ENCODE results near the gene ABHD8.

DNA sequence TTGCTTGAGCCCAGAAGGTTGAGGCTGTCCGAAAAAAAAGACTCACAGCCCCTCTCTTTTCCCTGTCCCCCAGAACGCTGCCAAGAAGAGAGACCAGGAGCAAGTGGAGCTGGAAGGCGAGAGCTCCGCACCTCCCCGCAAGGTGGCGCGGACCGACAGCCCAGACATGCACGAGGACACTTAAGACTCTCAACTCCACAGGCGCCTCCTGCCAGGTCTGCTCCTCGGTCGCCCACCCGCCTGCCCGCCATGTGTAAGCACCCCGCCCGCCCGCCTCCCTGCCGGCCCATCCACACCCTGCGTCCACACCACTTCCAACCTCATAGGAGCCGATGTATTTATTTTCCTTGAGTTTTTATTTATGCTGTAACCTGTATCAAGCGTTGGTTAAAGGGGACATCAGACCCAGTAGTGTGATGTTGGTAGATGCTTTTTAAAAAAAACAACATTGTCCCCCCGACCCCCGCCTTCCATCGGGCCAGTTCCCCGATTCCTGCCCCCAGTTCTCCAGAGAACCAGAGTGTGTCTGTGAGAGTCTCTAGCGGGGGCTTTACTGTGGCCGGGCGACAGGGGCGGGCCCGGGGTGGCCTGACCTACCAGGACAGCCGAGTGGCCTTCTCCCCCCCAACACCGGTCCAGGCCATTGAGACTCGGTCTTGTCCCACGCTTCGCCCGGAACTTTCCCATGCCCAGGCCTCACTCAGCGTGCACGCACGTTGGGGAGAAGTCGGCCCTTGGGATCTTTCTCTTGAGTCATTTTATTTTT, 16.4 kb upstream of the ABHD8 start:
- TF ChIP-seq ZNF274 (IDR thresholded peaks at IDR 0.05; ENCODE audit: low read depth, low read length) (no peak), YY1 (IDR thresholded peaks at IDR 0.05; ENCODE audit: insufficient read depth, insufficient read length) (no peak)
